ENCODE results near the gene CHRD. TPM values are rescaled to one million over a fixed set of nuclear protein-coding genes. Genes with fewer than 3 reads are reported as not detected.

CHRD gene
- total RNA-seq, result 1.5 and 10.9 TPM in 2 replicates

GRCh38 chr3:184379358-184380184, at the start of gene CHRD:
CHRD (plus strand) TSS chr3:184380054; CDS start chr3:184380319, 265 bp downstream.

GRCh38 chr3:184337399-184337714, 42.5 kb upstream of the CHRD start, which contains the start of gene FAM131A:
FAM131A (plus strand) TSS chr3:184337600; CDS start chr3:184337631, 31 bp downstream.

DNA sequence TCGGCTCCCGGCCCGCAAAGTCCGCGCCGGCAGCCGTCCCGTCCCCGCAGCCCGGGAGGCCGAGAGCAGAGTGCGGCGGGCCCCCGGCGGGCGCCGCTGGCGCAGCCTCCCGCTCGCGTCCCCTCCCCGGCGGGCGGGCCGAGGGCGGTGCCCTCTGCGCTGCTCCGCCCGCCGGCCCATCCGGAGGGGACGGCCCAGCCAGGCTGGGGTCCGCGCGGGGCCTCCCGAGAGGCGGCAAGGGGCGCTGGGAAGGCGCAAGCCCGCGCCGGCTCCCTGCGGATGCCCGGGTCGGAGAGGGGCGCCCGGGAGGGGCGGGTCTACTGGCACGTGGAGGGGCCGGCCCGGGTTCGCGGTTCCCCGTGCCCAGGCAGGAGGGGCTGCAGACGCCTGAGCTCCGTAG, 18.3 kb upstream of the CHRD start, which contains the start of the genes CLCN2 and POLR2H:
Gene CLCN2 (minus strand): TSS at position 74 of the 400 bp plus-strand sequence. CDS start 126 bp downstream, outside the sequence.
Gene POLR2H (plus strand): TSS at position 179 of the 400 bp plus-strand sequence. CDS start 1,783 bp downstream, outside the sequence.

GRCh38 chr3:184377882-184378445, 1.9 kb upstream of the CHRD start, which contains the start of gene THPO:
THPO (minus strand) TSS chr3:184378207; CDS start chr3:184376259, 1,948 bp downstream.

Other genes starting within 250 kb of the CHRD start
- gene EIF2B5, start 244.7 kb upstream of the CHRD start, total RNA-seq, result 27.0 and 27.2 TPM in 2 replicates
- 45.7 and 57.3 TPM in 2 replicates for gene DVL3, start 224.7 kb upstream of the CHRD start, total RNA-seq
- gene AP2M1, start 205.2 kb upstream of the CHRD start, total RNA-seq, result 363 and 399 TPM in 2 replicates
- gene ABCF3, start 193.9 kb upstream of the CHRD start, total RNA-seq, result 64.6 and 69.0 TPM in 2 replicates
- gene VWA5B2, start 150.5 kb upstream of the CHRD start, total RNA-seq, result 0.03 and 0.52 TPM in 2 replicates
- 43.6 and 51.5 TPM in 2 replicates for gene ALG3, start 131.1 kb upstream of the CHRD start, total RNA-seq
- gene EEF1AKMT4, start 130.4 kb upstream of the CHRD start, total RNA-seq, result 2.2 and 2.9 TPM in 2 replicates
- gene CAMK2N2, start 118.5 kb upstream of the CHRD start, total RNA-seq, result 0.13 TPM in 2 replicates
- gene ECE2, start 104.0 kb upstream of the CHRD start, total RNA-seq, result 0.17 TPM in 1 of 2 replicates, not detected in the other
- 314 and 468 TPM in 2 replicates for gene PSMD2, start 80.8 kb upstream of the CHRD start, total RNA-seq
- gene EIF4G1, start 65.4 kb upstream of the CHRD start, total RNA-seq, result 496 and 598 TPM in 2 replicates
- gene FAM131A, start 42.5 kb upstream of the CHRD start, total RNA-seq, result 26.5 and 44.6 TPM in 2 replicates
- 3.3 and 4.4 TPM in 2 replicates for gene CLCN2, start 18.4 kb upstream of the CHRD start, total RNA-seq
- 54.1 and 55.5 TPM in 2 replicates for gene POLR2H, start 18.3 kb upstream of the CHRD start, total RNA-seq
- gene THPO, start 1.8 kb upstream of the CHRD start, total RNA-seq, result 0.10 and 0.46 TPM in 2 replicates
- 3.8 and 6.9 TPM in 2 replicates for gene EPHB3, start 181.7 kb downstream of the CHRD start, total RNA-seq

All from smooth muscle cell of the pulmonary artery (primary cell).